GM15510 (cell line): ENCODE results near the gene PCDHGA10.
"Not testable (repeated sequence)": the region's sequence is repeated elsewhere in the genome, so short reads cannot be mapped to it uniquely, and the experiment has no call there.

Experiments used
- POLR2A ChIP-seq: IDR thresholded peaks from 3 replicates; pipeline ENCODE4 v1.6.1; 2011; ENCODE audit warnings: borderline replicate concordance; ENCODE audit not compliant: insufficient read length; ENCODE audit errors: extremely low read depth

PCDHGA10 gene

DNA sequence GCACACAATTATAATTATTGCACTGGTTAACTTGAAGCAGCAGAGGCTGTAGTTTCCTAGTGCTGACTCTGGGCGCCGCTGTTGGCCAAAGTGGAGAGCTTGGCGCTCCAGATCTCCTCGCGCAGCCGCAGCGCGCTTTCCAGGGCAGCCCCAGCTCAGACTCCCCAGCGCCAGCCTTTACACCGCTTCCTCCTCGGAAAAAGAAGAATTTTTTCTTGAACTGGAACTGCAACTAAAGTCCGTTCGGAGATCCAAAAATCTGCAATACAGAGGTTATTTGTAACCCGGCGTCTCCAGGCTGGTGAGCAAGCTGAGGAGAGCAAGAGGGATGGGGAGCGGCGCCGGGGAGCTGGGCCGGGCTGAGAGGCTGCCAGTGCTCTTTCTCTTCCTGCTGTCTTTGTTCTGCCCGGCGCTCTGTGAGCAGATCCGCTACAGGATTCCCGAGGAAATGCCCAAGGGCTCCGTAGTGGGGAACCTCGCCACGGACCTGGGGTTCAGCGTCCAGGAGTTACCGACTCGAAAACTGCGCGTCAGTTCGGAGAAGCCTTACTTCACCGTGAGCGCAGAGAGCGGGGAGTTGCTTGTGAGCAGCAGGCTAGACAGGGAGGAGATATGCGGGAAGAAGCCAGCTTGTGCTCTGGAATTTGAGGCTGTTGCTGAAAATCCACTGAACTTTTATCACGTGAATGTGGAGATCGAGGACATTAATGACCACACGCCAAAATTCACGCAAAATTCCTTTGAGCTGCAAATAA, 25.1 kb upstream of the PCDHGA10 start, which contains the start of gene PCDHGB4:
PCDHGB4 (plus strand) TSS at position 142 of the 755 bp plus-strand sequence; CDS start at position 329, 187 bp downstream.
- TF ChIP-seq POLR2A, result not testable (repeated sequence)

GRCh38 chr5:141388661-141389060, 24.1 kb upstream of the PCDHGA10 start:
- TF ChIP-seq POLR2A, result no peak

GRCh38 chr5:141389153-141390042, 23.4 kb upstream of the PCDHGA10 start:
- TF ChIP-seq POLR2A, result no peak

GRCh38 chr5:141392429-141393198, 20.2 kb upstream of the PCDHGA10 start, which contains the start of gene PCDHGA8:
PCDHGA8 (plus strand) TSS chr5:141392633; CDS start chr5:141392814, 181 bp downstream.
- TF ChIP-seq POLR2A, result no peak

- no peak for TF ChIP-seq POLR2A
Observed at GRCh38 chr5:141393267-141393666, 19.5 kb upstream of the PCDHGA10 start.

GRCh38 chr5:141397756-141398551, 14.8 kb upstream of the PCDHGA10 start, which contains the start of gene PCDHGB5:
PCDHGB5 (plus strand) TSS chr5:141397947; CDS start chr5:141398128, 181 bp downstream.
- TF ChIP-seq POLR2A, result not testable (repeated sequence)

- no peak for TF ChIP-seq POLR2A
Observed at GRCh38 chr5:141398608-141399007, 14.2 kb upstream of the PCDHGA10 start.

DNA sequence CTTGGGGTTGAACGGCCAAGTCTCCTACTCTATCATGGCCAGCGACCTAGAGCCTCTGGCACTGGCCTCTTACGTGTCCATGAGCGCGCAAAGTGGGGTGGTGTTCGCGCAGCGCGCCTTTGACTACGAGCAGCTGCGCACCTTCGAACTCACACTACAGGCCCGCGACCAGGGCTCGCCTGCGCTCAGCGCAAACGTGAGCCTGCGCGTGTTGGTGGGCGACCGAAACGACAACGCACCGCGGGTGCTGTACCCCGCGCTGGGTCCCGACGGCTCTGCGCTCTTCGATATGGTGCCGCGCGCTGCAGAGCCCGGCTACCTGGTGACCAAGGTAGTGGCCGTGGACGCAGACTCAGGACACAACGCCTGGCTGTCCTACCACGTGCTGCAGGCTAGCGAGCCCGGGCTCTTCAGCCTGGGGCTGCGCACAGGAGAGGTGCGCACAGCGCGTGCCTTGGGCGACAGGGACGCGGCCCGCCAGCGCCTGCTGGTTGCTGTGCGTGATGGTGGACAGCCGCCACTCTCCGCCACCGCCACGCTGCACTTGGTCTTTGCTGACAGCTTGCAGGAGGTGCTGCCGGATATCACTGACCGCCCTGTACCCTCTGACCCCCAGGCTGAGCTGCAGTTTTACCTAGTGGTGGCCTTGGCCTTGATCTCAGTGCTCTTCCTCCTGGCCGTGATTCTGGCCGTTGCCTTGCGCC, 13.1 kb upstream of the PCDHGA10 start:
- TF ChIP-seq POLR2A, result no peak

DNA sequence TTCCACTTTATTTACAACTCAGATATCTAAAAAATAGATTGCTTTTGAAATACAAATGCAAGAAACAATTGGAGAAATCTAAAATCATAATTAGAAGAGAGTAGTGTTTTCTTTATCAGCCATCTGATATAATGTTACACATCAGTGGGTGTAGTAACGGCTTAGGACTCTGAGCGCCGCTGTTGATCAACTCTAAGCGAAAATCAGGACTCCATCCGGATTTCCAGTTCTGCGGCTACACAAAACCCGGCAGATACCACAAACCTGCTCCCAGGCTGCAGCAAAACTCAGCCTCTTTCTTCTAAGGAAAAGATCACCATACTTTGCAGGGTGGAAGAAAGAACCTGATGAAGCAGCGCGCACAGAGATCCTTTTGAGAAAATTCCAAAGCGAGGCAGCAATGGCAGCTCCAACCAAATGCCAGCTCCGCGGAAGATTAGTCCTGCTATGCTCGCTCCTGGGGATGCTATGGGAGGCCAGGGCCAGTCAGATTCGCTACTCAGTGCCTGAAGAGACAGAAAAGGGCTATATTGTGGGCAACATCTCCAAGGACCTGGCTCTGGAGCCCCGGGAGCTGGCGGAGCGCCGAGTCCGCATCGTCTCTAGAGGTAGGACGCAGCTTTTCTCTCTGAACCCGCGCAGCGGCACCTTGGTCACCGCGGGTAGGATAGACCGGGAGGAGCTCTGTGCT, 10.1 kb upstream of the PCDHGA10 start, which contains the start of gene PCDHGA9:
PCDHGA9 (plus strand) TSS at position 226 of the 691 bp plus-strand sequence; CDS start at position 401, 175 bp downstream.
- no peak for TF ChIP-seq POLR2A

DNA sequence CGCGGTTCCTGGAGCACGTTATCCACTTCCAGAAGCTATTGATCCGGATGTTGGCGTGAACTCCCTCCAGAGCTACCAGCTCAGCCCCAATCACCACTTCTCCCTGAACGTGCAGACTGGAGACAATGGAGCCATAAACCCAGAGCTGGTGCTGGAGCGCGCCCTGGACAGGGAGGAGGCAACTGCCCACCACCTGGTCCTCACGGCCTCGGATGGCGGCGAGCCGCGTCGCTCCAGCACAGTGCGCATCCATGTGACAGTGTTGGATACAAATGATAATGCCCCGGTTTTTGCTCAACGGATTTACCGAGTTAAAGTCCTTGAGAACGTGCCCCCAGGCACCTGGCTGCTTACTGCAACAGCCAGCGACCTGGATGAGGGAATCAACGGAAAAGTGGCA, 9.4 kb upstream of the PCDHGA10 start:
- TF ChIP-seq POLR2A, result no peak

DNA sequence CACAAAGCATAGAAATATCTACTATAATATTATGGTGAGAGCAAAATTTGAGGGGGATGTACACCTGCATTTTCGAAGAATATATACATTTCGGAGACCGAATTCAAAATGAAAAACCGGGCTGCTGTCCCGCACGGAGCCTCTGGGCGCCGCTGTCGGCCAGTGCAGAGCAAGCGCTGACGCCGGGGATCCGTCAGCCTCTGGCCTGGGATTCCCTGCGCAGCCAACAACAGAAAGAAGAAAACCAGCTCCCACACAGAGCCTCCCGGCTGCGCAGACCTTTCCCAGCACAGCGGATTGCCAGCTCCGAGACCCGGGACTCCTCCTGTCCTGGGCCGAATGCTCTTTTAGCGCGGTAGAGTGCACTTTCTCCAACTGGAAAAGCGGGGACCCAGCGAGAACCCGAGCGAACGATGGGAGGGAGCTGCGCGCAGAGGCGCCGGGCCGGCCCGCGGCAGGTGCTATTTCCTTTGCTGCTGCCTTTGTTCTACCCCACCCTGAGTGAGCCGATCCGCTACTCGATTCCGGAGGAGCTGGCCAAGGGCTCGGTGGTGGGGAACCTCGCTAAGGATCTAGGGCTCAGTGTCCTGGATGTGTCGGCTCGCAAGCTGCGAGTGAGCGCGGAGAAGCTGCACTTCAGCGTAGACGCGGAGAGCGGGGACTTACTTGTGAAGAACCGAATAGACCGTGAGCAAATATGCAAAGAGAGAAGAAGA, 4.8 kb upstream of the PCDHGA10 start, which contains the start of gene PCDHGB6:
PCDHGB6 (plus strand) TSS at position 232 of the 716 bp plus-strand sequence; CDS start at position 414, 182 bp downstream.
- TF ChIP-seq POLR2A, result not testable (repeated sequence)
